ENCODE results near the gene RIPK1.

DNA sequence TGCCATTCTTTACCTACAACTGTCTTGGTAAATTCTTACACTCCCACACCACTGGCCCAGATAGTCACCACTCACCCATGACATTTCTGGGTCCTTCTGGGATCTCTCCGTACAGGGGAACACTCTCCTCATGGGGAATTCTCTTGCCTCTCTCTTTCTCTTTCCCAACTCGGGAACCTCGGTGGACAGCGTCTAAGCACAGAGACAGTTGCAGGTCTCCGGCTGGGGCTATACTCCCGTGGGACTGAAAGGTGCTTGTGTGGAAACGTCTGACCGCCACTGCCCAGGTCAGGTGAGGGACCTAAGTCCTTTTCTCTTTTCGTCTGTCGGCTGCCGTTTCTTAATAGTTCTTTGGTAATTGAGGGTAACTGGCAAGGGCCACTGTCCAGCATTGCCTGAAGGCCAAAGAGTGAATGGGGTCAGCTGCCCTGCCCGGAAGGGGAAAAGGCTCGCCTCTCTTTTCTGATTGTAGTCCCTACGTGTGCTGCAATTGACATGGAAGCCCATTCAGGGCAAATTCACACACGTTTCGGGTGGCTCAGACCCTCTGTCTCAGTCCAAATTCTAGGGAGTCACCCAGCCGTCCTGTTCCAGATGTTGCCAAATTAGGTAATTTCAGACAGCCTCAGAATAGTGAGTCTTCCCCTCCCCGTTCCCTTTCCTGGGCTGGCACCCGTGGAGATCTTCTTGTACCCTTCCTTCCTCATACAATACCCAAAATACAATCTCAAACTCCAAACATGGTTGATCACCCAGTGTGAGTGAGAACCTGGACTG is 31.2 kb upstream of the RIPK1 start:
- TF ChIP-seq JUND (IDR thresholded peaks at IDR 0.05; ENCODE audit: low read length): no peak
- no peak for TF ChIP-seq EP300 (IDR thresholded peaks at IDR 0.05; ENCODE audit: borderline replicate concordance in 1 of 2, low read depth in 2 of 2, low read length in 2 of 2)
- TF ChIP-seq BACH1 (IDR thresholded peaks at IDR 0.05; ENCODE audit: low read length): no peak
